ENCODE results near the gene C1orf167.

Gene C1orf167, protein sequence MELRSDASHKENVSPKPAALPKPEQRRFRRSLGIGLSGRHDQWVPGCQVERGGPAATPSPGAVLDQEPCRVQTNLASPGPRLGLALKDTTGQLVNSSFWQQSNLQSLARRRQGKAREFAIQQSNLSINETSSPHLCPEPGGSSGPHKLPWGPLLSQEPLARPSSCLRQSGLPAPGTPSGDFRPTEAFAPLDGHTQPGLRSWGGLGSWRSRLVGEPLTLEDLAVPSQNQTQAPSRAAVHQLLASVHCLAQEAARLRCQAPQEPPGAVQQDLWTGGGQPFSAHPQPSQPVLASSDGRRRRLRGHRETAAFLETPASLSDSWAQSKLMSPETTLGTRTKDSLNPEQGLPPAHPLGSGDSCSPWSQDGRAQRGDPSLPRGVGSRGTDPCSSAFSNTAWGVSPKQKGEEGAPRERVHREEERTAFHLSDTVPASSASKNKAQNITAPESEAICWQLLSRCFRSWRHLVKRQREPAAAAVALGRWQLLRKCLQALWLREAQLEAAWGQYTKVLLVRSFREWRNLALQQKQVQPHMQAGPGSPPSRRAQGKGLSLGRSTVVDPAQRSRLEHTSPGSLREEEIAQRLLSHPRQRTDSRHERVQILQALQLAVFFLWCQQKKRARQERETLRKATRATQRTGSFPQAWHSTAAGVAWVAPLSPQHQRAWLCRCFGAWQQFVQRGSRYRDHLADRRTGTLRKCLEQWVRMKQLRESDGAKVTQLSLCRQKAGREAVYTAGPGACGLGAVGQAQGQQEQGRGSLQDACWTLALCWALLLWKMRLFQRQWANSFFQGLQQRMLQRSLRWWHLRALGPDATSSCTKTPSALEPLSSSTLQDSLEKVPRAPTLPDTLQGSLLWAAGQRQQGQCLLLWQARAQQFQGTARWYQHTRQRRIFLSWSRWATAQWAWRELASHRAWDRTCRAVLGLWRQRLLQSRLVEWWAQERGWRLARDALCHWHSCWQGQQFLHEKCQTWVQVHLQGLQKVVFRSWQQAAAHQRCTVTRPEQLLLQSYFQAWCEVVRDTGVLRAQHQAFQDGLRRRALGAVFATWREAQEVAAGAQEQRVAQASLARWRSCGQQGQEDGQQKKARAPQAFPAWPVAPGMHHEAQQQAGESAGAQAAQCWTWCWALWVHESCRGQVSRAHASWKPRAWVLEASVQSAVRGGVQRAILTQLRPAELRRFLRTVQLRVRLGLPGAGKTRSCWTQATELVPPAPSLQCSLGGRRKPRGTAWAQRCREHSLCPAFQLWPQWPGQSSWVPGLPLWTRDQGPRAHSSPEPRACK (N-terminal part only)

DNA sequence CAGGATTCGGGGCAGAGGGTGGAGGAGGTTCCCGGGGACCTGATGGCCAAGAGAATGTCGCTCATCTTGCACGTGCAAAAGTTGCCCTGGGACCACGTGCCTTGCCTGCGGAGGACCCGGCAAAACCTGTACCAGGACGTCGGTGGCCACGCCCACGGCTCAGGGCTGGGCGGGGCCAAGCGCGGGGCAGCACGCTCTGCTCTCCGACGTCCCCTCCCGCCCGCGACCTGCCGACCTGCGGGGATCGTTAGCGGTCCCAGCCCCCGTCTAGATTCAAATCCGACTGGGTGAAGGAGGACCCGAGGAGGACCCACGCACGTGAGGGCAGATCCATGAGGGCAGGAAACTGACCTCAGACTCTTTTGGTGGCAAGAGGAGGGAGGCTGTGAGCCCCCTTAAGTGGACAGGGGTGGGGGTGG, at the start of gene C1orf167:
Gene C1orf167 (plus strand): TSS at position 206 of the 419 bp plus-strand sequence. CDS start 2,208 bp downstream, outside the sequence.
- peak; percentile 15 to 17 for DNase-seq

DNA sequence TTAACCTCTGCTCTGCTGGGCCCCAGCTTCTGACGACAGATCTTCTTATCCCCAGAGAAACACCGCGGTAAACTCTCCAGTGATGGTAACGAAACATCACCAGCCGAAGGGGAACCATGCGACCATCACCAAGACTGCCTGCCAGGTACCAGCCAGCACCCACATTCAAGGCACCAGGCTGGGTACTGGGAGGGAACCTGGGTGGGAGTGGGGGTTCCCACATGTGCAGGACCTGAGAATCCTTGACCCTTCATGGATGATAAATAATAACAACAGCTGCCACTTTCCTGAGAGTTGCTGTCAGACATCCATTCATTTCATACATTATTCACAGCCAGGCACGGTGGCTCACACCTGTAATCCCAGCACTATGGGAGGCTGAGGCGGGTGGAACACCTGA, 49.7 kb upstream of the C1orf167 start:
- DNase-seq = no peak

DNA sequence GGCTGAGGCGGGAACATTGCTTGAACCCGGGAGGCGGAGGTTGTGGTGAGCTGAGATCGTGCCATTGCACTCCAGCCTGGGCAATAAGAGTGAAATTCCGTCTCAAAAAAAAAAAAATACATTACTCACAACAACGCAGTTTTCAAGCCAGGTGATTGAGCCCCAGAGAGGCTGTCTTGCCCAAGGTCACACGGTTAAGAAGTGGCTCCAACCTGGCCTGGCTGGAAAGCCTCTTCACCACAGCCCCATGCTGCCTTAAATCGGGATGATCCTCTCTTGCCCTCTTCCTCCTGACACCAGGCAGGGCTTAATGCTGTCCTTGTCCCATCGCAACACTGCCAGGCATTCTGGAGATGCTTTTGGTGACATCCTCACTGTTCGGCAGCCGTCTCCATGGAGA, 48.9 kb upstream of the C1orf167 start:
- no peak for DNase-seq

DNA sequence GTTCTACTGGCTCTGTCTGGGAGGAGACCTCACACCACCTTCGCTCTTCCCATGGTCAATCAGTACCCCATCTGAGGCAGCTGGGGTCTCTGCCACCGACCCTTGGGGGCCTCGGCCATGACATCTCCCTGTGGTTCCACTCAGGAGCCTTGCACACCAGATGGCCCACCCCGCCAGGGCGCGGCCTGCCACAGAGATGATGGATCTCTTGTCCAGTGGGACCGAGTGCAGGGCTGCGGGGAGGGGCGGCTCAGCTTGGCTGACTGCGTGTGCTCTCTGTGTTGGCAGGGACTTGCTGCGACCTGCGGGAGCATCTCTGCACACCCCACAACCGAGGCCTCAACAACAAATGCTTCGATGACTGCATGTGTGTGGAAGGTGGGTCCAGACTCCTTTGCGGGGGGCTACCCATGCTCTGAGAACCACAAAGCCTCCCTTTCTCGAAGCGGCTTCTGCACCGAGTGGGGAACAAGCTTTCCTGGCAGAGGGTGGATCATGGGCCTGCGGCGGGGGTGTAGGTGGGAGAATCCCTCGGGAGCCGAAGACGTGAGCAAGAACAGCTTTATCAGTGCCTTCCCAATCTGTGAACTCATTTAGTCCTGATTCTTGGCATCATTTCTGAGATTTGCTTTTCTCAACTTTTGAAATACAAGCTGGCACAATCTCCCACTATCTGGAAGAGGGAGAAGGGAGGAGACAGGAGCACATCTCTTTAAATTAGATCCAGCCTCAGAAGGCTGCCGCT, 47.0 kb upstream of the C1orf167 start:
- DNase-seq = no peak

DNA sequence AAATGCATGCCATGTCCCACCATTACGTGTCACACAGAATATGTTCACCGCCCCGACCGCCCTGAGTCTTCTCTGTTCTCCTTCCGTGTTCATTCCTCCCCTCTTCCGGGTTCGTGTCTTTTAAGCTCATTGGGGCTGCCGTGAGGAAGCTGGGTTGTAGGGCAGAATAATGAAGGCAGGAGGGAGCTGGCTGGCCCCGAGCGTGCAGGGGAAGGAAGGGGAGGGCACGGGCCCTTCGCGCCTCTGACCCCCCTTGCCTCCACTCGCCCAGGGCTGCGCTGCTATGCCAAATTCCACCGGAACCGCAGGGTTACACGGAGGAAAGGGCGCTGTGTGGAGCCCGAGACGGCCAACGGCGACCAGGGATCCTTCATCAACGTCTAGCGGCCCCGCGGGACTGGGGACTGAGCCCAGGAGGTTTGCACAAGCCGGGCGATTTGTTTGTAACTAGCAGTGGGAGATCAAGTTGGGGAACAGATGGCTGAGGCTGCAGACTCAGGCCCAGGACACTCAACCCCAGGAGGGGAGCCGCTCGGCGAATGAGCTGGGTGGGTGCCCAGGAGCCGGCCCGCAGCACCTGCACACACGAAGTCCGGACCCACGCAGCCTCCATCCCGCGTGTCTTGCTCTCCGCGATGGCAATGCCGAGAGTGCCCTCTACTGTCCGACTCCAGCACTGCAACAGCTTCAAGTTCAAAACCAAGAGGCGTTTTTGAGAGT, 42.5 kb upstream of the C1orf167 start:
- peak; percentile 87 for DNase-seq

DNA sequence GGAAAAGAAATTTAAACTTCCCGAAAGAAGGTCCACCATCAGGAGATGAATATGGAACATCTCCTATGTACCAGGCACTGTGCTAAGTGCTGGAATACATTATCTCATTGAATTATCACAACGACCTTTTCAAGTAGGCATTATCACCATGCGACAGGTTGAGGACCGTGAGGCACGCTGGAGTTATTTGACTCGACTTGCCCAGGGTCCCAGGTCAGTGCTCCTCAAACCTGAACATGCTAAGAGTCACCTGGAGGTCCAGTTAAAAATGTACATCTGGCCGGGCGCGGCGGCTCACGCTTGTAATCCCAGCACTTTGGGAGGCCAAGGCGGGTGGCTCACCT, 42.0 kb upstream of the C1orf167 start:
- DNase-seq = no peak

DNA sequence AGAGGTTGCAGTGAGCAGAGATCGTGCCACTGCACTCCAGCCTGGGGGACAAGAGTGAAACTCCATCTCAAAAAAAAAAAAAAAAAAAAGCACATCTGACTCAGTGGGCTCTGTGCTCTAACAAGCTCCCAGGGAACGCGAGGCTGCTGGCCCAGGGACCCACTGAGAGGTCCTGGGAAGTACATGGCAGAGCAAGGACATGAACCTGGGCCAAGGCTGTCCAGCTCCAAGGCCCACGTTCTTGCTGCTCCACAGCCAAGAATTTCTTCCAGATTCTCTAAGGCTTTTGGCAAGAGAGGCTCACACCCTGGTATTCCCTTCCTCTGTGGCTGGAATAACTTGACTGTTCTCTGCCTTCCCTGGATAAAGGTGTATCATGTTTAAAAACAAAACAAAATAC, 41.5 kb upstream of the C1orf167 start:
- DNase-seq = no peak

DNA sequence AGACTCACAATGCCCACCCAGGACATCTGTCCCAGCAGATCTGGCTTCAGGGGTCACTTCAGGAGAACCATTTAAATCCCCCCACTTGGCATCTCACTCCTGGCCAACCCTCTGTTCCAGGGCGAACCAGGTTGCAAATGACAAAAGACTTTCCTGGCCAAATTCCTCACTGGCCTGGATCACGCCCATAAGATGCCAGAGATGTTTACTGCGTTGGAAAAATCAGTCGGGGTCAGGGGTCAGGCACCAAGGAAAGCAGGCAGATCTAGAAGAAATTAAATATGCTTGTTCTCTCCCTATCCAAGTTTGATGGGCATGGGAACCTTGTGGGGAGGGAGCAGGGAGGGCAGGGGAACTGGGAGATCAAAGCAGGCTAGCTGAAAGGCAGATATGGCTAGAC, 40.7 kb upstream of the C1orf167 start:
- no peak for DNase-seq

DNA sequence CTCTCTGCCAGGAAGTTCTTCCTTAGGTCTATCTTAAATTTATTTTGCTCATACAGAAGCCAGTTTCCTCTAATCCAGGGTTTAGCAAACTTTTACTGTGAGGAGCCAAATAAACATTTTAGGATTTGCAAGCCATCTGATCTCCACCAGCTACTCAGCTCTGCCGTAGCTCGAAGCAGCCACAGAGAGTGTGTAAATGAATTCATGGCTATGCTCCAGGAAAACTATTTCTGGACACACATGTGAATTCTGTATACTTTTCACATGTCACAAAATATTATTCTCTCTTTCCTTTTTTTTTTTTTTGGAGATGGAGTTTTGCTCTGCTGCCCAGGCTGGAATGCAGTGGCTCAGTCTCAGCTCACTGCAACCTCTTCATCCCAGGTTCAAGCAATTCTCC, 39.5 kb upstream of the C1orf167 start:
- no peak for DNase-seq

DNA sequence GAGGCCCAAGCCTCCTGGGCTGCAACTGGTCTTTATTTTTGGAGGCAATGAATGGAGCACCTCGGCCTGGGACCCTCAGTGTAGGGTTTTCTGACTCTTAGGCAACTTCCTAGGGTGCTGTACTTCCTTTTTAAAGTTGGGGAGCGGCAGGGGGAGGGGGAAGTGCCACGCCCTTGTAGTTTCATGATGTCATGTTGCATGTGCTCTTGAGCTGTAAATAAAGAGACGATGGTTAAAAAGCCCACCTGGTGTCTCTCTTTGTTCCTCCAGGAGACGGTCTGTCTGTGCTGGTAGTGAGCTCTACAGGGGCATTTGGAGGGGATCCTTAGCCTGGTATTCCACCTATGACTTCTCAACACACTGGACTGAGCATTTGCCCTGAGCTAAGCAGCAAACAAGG, 36.4 kb upstream of the C1orf167 start:
- peak in 1 of 2 donors; percentile 57 for DNase-seq

DNA sequence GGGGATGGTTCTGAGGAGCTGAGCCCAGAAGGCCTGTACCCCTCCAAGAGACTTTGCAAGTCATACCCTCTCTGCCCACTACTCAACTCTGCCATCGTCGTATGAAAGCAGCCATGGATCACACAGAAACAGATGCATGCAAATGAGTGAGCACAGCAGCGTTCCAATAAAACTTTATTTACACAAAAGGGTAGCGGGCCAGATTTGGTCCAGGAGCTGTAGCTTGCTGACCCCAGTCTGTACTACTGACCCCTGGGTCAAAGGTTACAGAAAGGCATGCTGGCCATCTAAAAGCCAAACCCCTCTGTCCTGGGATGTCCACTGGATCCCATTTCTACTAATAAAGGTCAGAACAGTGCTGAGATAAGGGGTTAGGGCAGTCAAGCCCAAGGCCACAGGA, 34.9 kb upstream of the C1orf167 start:
- DNase-seq = no peak

DNA sequence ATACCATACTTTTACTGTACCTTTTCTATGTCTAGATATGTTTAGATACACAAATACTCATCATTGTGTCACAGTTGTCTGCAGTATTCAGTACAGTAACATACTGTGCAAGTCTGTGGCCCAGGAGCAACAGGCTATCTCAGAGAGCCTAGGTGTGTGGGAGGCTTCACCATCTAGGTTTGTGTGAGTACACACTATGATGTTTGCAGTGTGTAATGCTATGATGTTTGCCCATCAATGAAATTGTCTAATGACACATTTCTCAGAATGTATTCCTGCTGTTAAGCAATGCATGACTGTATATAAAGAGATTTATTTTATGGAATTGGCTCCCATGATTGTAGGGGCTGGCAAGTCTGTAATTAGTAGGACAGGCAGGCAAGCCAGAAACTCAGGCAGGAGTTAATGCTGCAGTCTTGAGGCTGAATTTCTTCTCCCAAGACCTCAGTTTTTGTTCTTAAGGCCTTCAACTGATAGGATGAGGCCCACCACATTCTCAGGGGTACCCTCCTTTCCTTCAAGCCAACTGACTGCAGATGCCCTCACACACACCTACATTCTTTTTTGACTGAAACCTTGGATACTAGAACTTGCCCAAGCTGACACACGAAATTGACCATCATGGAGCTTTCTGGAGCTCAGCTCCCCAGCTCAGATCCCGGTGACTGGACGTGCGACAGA, 33.7 kb upstream of the C1orf167 start:
- DNase-seq = no peak

DNA sequence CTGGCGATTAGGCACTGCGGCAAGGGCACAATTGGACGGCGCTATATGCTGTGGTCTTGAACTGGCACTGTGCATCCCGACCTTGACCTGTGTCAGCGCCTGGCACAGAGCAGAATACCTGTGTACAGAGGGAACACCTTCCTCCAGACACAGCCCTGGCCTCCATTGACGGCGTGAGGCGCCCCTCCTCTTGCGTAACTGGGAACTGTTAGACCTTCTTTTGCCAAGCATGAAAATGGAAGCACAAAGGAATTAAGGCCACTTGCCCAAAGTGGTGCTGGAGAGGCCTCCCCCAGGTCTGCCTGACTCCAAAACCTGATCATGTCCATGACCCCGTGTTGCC, 32.9 kb upstream of the C1orf167 start:
- DNase-seq = no peak

DNA sequence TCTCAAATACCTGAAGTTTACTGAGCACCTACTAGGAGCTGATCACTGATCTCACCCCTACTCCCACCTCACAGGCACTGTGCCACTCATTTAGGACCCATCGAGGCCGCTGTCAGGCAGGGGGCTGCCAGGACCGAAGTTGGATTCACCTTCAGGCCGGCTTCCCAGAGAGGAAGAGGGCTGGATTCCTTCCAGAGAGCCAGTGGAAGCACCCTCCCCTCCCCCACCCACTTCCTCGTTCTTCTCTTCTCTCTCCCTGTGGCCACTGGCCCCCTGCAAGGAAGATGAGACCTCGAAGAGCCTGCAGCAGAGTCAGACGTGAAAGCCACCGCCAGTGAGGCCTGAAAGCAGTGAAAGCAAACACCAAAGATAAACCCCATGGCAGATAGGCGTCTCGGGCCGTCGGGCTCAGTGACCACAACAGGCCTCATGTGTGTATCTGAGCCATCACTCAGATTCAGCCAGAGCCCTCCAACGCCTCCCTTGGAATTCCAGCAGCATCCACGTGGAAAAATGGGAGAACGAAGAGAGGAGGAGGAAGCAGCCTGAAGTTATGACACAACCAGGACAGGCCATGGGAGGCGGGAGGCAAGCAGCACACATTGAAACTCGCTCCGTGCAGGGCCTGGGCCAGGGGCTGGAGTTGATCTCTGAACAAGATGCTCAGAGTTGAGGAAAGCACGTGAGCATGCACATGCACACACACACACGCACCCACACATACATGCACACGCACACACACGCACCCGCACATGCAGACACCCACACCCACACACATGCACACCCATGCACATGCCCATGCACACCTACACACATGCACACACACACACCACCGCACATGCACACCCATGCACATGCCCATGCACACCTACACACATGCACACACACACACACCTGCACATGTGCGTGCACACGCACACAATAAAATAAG, 32.2 kb upstream of the C1orf167 start:
- no peak for DNase-seq

DNA sequence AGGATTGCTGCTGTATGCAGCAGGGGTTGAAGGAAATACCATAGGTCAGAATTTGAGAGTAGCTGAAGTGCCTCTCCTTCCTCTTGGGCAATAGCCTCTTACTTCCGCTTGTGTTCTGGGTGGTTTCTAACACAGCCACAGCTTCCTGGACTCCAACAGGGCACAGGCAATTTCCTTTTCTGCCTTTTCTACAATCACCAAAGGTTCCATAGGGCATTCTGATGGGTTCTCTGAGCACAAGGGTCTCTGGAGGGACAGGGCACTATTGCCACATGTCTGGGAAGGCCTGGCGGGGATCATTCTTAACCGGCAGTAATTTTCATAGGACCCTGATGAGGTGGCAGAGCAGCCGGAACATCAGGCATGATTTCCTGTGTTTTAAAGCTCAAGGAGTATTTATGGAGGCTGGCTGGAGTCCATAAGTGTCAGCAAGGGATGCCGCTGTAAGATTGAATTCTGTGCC, 31.5 kb upstream of the C1orf167 start:
- peak; percentile 62 to 63 for DNase-seq

DNA sequence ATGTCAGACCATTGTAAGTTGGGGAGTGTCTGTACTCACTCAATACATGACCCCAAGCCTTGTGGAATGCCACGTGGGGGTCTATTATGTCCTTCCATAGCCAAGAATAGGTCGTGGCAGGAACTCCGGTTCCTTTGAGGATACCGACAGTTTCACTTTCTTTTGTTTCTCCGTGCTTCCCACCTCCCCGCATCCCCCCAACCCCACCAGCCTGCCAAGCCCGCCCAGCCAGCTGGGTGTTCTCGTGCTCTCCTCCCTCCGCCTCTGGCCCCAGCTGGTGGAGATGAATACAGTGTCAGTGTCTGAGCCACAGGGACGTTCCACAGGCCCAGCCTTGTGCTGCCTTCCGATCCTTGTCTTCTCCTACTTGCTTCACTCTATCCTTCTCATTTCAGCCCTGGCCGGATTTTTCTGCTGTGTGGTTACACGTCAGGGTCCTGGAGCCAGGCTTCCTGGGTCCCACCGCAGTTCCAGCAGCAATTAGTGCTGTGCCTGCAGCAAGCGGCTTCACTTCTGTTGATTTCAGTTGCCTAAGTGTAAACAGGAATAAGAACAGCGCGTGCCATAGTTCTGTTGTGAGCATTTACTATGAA, 30.2 kb upstream of the C1orf167 start:
- DNase-seq = peak in 1 of 2 donors; percentile 22

DNA sequence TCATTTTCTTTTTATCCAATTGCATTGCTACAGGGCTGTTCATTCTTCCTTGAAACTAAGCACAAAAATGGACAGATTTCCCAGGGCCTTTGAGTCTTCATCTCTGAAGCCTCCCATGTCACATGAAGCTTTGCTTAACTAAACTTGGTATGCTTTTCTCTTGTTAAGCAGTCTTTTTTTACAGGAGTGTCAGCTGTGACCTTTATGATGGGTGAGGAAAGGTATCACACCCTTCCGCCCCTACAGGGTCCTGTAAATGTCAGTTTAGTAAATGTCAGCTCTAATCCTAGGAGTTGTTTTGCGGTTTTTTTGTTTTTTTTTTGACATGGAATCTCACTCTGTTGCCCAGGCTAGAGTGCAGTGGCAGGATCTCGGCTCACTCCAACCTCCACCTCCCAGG, 28.7 kb upstream of the C1orf167 start:
- no peak for DNase-seq

DNA sequence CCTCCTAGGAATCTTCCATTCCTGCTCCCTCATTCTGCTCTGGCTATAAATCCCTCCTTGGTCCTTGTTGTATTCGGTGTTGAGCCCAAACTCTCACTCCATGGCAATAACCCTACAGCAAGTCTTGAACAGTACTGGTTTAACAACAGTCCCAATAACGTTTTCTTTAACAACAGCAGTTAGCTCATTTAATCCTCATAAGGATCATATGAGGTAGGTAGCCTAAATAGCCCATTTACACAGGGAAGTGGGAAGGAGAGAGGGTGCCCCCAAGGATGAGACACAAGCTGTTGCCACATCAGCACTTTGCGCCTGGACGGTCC, 26.5 kb upstream of the C1orf167 start:
- no peak for DNase-seq

DNA sequence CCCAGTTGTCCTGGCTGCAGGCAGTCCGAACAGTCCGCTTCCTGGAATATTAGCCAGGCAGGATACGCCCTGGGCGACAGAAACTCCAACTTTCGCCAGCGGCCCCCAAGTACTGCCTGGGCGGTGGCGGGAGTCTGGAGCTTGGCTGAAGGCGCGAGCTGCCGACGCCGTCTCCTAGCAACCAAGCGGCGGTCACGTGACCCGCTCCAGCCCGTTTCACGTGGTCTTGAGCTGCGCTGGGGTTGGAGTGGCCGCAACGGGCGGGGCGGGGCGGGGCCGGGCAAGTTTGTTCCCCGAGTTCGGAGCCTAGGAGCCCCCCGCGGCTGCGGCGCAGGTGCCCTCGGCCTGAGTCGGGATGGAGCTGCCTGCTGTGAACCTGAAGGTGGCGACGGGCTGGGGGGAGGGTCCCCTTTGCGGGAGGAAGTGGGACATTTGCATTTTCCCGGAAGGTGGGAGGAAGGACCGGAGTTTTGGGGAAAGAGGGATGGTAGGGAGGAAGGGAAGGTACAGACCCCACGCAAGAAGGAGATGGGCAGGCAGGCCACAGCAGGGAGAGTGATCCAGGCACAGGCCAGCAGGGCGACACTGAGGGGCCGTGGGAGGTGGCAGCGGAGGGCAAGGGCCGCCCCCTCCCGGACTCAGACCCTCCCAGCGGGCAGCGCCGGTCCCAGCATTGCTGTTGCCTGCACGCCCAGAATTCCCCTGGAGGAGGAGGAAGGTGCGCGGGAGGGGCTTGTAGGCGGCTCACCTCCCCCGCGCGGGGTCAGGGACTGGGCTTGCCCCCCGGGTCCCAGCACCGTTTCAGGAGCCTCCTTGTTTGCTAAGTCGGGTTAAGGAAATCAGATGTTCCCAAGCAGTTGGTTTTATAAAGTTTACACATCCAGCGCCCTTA, 25.9 kb upstream of the C1orf167 start, which contains the start of gene AGTRAP:
Gene AGTRAP (plus strand): TSS at position 283 of the 892 bp plus-strand sequence. CDS start 73 bp downstream, at position 356.
- peak; percentile 88 to 92 for DNase-seq
